PFSK-1 (cell line): ENCODE data around the gene GRIK3.

Experiments used
- FOXP2 ChIP-seq: optimal IDR thresholded peaks from 2 replicates; pipeline ENCODE3; 2011; ENCODE audit warnings: borderline replicate concordance, control low read depth, inconsistent platforms; ENCODE audit not compliant: insufficient read depth; ENCODE audit errors: extremely low read length, extremely low read depth
- POLR2AphosphoS5 ChIP-seq: IDR thresholded peaks from 2 replicates; pipeline ENCODE4 v1.6.1; 2012; ENCODE audit warnings: low read depth, mild to moderate bottlenecking, control low read depth, low read length, moderate library complexity
- REST ChIP-seq, 2 experiments: IDR thresholded peaks; 2 replicates each; pipeline versions ENCODE4 v1.6.1 to v1.8.0; 2011 to 2012; ENCODE audit warnings: low read depth in 2 of 2, low read length in 2 of 2, control low read depth in 1 of 2, inconsistent platforms in 1 of 2, mild to moderate bottlenecking in 1 of 2, moderate library complexity in 1 of 2; ENCODE audit not compliant: insufficient read depth in 1 of 2
- SIN3A ChIP-seq: IDR thresholded peaks from 2 replicates; pipeline ENCODE4 v1.6.1; 2012; ENCODE audit warnings: mild to moderate bottlenecking, low read length, moderate library complexity, borderline replicate concordance; ENCODE audit not compliant: insufficient read depth
- TAF1 ChIP-seq: IDR thresholded peaks from 2 replicates; pipeline ENCODE4 v1.6.1; 2012; ENCODE audit warnings: low read length, control low read depth, borderline replicate concordance; ENCODE audit not compliant: insufficient read depth

GRCh38 chr1:36792292-36792691, 242.0 kb downstream of the GRIK3 start:
- TF ChIP-seq POLR2AphosphoS5 (no peak), REST (IDR thresholded peaks at IDR 0.05; ENCODE audit: insufficient read depth in 1 of 2, low read depth in 2 of 2, low read length in 2 of 2) (no peak), SIN3A (no peak), TAF1 (no peak), FOXP2 (no peak)
